ENCODE data around the gene SEC16A.
A peak's percentile ranks its signal among the peaks of the same experiment; 100 is the strongest.
"Not testable (repeated sequence)": the region's sequence is repeated elsewhere in the genome, so short reads cannot be mapped to it uniquely, and the experiment has no call there.

Gene SEC16A

DNA sequence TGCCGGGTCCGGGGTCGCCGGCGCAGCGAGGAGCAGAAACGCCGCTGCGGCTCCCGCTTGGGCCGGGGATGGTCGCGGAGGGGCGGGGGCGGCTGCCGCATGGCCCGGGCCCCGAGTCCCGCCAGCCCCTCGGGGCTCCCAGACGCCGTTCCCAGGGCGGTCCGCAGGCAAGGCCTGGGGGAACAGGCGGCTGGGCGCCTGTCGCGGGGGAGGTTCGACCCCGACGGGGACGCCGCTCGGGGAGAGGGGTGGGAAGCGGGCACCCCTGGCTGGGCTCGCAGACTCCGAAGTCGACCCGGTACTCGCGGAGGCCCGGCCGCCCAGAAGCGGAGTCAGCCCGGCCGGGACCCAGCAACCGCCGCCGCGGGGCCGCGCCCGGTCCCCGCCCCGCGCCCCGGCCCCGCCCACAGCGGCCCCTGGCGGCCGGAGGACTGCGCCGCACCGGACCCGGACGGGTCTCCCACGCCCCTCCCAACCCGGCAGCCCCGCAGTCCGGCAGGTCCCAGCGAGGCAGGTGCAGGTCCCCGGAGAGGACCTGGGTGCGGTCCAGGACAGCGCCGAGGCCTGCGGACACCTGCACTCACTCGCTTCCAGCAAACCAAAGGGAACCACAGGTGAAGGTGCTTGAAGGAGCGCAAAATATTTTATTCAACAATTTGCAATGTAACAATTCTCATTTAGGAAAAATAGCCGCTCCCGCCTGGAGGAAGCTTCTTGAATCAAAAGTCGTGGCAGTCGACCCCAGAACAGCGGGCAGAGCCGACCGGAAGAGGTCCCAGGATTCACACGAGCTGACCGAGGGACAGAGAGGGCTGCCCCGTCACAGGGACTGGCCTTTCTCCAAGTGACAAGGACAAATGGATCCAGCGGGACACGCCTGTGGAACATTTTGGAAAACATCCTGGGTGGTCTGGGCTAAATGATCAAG, 43.1 kb downstream of the SEC16A start, which contains the start of gene INPP5E:
TSS of gene INPP5E (minus strand) at position 365 of the 928 bp plus-strand sequence. CDS start 426 bp downstream, outside the sequence.
- DNase-seq = peak; percentile 70 to 91

DNA sequence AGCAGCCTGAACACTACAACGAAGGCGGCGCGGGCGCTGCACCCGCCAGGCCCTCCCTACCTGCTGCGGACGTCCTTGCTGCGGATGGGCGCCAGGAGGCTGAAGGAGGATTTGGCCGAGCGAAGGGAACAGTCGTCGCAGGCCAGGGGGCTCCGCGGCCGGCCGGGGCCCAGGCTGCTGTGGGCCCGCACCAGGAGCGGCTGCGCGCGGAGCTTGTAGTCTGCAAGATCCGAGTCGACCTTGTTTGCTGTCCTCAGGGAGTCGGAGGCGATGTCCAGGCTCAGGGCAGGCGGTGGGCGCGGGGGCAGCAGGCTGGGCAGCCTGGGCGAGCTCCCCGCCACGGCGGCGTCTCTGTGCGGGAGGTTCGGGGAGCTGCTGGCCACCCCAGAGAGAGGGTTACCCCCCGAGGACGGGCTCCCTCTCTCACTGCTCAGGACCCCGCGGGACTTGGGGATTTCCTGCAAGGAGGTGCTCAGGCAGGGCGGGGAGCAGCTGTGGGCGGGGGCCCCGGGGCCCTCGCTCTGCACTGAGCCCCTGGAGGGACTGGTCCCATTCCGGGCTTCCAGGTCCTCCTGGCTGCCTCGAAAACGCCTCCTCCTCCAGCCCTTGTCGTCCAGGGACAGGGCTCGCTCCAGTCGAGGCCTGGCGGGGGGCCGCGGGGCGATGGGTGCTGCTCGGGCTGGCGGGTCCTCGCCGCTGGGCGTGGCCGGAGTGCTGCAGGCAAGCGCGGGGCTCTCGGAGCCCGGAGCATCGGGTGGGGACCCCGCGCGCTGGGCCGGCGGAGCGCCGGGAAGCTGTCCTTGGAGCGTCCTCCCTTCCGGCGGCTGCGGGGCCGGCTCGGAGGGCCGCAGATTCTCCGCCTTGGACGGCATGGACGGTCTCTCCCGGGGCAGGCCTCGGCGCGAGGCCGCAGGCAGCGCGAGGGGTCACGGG, 44.0 kb downstream of the SEC16A start:
- peak; percentile 56 to 57 for DNase-seq

DNA sequence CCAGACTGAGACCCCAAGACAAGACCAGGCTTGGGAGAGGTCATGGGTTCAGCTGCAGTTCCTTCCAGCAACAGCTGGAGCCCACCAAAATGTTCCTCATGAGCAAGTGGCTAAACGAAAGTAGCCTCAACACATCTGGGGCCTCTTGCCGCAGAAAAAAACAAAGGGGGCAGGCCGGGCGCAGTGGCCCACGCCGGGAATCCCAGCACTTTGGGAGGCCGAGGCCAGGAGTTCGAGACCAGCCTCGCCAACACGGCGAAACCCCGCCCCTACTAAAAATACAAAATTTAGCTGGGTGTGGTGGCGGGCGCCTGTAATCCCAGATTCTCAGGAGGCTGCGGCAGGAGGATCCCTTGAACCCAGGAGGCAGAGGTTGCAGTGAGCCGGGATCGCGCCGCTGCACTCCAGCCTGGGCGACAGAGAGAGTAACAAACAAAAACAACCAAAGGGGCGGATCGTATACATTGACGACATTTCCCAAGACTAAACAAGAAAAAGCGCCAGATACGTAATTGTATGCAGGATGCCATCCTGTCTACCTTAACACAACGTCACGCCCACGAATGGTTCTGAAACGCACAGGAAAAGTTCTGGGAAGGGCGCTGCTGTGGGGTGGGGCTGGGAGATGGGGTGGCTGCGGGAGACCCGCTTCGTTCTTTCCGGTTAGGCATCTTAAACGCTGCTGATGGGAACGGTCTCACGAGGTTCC, 44.8 kb downstream of the SEC16A start:
- no peak for DNase-seq

DNA sequence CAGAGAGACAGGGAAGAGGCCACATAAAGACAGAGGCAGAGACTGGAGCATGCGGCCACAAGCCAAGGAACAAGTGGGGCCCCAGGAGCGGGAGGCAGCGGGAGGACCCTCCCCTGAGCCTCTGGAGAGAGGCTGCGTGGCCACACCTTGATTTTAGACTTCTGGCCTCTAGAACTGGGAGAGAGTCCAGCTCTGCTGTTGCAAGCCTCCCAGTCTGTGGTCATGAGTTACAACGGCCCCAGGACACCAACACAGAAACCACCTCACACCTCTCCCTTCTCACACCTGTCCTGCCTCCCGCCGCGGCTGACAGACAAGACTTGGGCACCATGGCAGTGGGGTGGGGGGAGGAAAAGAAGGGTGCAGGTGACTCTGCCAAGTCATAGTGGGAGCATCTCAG, 45.4 kb downstream of the SEC16A start:
- no peak for DNase-seq

DNA sequence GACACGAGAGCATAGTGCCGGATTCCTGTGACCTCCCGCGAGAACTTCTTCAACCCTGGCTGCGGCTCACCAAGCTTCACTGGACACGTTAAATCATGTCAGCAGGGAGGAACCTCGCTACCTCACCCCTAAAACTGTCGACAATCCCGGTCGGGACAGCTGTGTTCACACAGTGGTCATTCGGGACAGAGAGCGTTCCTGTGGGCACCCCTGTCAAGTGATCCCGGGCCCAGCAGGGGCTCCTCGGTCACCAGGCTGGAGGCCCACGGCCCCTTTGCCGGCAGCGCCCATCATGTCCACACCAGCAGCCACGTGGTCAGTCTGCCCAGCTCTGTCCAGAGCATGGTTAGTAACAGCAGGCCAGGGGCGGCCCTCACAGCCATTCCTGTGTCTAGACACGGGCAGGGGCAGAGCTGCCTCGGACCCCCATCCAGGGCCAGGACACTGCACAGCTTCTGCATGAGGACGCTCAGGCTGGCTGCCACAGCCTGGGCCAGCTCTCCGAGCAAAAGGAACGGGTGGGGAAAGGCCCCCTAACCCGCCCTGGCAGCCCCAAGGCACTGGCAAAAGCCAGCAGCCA, 46.7 kb downstream of the SEC16A start:
- no peak for DNase-seq

DNA sequence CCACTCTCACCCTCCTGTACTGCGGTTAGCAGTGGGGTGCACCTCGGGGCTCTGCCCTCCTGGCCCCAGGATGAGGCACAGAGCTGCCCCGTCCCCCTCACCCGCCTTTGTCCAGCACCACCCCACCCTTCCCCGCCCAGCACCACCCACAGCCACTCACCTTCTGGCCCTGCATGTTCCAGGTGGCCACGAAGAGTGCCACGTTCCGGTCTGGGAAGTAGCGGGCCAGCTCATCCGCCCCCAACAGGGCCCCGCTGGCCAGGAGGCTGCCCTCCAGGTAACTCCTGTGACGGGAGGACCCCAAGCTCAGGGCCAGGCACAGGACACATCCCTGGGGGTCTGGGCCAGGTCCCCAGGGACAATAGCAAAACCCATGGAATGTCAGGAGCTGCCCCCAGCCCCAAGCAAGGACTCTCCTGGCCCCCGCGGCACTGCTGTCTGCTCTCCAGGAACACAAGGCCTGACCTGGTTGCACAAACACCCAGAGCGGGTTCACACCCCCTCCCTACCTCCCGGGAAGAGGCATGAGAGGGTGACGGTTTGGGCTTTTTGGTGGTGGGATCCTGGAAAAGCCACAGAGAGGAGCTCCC, 48.2 kb downstream of the SEC16A start:
- no peak for DNase-seq

DNA sequence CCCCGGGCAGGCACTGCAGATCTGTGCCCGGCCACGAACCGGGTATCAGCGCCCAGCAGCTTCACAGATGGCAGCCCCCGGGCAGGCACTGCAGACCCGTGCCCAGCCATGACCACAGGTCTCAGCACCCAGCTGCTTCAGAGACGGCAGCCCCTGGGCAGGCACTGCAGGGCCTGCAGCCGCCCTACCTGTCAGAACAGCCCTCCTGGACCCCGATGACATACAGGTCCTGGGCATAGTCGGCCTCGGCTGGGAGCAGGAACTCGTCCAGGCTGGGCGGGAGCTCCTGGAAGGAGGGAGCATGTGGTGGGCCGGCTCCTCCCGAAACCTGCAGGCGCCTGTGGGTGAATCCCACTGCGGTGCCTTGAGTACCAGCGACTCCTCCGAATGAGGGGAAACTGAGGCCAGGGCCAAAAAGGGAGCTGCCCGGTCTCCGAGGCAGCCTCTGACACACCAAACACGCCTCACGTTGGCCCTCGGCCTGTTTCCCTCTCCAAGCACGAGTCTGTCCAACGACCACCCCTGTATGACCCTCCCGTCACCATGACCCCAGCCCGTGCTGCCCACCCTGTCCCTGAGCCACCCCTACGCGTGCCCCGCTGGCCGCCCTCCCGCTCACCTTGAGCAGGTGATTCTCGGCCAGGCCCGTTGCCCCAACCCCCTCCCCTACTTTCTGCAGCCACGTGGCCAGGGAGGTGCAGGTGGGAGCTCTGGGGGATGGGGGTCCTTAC, 48.8 kb downstream of the SEC16A start:
- no peak for DNase-seq

DNA sequence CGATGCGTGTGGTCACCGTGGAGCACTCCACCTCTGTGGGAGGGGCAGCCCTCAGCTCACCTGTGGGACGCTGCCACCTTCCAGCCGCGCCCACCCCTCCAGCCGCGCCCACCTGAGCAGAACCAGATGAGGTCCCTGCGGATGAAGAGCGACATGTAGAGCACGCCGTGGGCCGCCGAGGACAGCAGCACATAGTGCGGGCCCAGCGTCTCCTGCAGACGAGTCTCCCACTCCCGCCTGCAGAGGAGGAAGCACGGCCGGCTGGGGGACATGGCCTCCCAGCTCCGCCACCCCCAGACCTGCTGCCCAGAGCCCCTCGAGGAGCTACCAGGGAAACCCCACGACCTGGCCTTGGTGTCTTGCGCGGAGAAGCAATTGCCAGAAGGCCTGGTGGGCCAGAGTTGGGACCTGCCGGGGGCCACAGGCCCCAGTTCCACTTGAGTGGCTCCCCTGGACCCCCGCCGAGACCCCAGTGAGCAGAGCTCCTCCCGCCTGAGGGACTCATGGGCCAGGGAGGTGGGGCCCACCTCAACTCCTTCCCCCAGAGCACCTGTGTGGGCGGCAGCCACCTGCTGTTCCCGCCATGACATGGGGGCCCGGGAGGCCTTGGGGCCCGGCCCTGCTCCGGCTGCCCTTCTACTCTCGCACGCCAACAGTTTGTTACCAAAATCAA, 49.7 kb downstream of the SEC16A start:
- no peak for DNase-seq

DNA sequence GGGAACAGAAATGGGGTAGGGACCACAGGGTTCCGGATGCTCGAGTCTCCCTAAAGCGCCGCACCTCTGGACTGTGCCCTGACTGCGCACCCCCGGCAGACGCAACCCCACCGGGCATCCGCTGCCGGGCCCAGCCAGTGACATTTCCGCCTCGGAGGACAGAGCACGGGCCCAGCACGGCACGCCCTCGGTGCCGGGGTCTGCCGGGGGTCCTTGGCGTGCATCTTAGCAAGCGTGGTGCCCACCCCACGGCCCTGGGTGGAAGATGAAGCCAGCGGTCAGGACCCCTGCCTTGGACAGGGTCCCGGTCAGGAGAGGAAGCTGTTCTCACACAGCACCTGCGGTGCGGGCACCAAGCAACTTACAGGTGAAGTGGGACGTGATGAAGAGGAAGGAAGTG, 50.2 kb downstream of the SEC16A start:
- no peak for DNase-seq

DNA sequence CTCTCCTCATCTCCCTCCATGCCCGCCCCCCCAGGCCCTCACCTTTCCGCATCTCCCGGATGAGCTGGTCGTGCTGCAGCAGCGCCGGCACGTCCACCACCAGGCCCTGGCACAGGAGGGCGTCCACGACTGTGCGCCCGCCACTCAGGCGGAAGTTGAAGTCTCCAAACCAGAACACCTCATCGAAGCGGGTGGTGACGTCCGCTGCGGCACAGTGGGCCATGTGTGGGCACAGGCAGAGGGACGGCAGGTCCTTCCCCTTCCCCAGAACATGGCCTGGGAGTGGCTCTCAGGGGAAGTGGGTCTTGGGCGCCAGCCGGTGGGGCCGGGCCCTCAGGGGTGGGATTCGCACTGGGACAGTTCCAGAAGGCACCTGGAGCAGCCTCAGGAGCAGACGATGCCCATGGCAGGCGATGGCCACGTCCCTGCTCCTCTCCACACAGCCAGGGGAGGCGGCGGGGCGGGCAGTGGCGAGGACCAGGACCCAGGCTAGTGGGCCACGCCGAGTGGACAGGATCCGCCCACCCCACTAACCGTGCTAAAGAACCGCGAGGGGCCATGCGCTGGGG, 51.0 kb downstream of the SEC16A start:
- DNase-seq = no peak

DNA sequence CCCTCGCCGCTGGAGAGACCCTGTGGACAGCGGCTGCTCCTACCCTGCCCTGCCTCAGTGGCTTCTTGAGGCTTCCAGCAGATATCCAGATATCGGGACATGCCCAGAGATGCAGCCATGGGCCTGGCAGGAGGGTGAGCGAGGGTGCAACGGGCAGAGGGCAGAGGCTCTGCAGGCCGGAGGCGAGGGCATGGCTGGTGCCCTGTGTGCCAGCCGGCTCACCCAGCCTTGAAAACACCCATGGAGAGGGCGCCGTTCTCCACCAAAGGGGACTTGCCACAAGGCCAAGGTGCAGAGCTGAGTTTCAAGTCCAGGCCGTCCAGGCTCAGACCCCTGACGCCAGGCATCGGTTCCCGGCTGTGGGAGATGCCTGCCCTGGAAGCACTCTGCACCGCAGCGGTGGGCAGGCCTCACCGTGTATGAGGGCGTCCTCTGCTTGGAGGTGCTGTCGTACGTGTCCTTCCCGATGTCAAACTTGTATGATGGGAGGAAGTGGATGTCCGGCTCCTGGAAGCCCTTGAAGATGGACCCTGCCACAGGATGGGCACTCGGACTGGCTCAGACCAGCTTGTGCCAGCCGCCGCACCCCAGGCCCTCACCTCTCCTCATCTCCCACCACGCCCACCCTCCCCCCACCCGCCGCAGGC, 52.1 kb downstream of the SEC16A start:
- DNase-seq = no peak

DNA sequence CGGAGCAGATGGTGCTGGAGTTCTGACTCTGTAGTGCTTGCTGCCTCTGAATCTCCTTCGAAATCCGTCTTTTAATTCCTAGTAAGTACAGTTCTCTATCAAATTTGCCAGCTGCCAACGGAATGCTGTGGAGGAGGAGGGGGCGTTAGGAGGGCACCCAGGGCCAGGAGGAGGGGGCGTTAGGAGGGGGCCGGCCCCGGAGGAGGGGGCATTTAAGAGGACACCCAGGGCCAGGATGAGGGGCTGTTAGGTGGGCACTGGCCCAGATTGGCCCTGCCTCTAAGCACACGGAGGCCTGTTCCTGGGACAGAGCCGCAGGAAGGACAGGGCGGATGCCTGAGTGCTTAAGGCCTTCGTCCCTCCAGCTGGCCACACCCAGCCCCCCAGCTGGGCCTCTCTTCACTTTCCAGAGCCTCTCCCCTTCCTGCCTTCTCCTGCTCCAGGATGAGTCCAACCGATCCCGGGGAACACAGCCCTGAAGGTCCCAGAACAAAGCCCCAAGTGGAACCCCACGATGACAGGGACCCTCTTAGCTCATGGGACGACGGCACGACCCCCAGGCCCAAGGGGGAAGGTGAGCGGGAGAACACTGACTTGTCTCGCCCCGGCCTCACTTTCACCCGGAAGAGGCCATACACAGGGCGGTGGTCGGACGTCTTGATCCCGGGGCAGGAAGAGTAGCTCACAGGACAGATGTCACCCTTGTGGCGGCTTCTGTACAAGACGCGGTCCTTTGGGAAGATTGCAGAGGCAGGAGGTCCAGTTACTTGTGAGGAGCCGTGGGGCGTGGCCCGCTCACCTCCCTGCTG, 53.0 kb downstream of the SEC16A start:
- DNase-seq = no peak

DNA sequence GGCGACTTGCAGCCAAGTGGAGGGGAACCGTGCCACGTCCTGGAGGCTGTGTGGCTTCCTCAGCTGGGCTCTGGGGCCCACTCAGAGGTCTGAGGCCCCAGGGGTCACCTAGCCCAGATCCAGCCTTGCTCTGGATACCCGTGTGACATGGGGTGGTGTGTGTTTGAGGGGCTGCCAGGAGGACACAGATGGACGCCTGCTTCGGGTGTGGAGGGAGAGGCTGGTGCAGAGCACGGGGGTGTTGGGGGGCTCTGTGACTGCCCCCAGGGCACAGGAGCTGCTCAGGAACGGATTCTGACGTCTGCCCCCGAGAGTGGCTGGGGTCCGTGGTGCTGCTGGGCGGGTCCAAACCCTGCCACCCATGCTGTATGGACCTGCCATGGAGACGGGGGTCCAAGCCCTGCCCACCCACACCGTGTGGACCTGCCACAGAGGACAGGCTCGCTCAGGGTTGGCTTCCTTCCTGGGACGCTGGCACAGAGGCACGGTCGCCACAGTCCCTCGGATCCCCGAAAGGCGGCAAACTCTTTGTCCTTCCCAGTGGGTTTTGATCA, 53.7 kb downstream of the SEC16A start:
- DNase-seq = no peak

DNA sequence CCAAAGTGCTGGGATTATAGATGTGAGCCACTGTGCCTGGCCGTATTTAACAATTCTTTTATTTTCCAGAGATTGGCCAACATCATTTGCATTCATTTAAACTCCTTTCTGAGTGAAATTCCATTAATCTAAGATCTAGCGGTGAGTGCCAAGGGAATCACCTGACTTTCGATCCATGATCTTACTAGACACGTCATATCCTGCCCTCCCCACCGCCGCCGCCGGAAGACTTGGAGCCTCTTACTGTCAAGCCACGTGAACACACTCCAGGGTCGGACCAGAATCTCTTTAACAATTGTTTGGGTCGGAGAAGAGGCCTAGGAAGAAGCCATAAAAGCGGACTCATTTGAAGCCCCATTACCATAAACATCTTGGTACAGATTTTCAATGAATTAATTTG, 56.1 kb downstream of the SEC16A start:
- no peak for DNase-seq

DNA sequence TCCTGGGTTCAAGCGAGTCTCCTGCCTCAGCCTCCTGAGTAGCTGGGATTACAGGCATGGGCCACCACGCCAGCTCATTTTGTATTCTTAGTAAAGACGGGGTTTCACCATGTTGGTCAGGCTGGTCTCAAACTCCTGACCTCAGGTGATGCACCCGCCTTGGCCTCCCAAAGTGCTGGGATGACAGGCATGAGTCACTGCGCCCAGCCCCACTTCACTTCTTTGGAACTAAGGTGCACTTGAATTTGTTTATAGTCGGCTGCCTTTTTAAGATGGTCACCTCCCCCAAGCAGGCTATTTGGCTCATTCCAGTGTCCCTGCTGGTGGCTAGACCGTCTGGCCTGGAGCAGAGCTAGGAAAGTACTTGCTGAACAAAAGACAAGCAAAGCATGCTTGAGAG, 57.5 kb downstream of the SEC16A start:
- not testable (repeated sequence) for DNase-seq

DNA sequence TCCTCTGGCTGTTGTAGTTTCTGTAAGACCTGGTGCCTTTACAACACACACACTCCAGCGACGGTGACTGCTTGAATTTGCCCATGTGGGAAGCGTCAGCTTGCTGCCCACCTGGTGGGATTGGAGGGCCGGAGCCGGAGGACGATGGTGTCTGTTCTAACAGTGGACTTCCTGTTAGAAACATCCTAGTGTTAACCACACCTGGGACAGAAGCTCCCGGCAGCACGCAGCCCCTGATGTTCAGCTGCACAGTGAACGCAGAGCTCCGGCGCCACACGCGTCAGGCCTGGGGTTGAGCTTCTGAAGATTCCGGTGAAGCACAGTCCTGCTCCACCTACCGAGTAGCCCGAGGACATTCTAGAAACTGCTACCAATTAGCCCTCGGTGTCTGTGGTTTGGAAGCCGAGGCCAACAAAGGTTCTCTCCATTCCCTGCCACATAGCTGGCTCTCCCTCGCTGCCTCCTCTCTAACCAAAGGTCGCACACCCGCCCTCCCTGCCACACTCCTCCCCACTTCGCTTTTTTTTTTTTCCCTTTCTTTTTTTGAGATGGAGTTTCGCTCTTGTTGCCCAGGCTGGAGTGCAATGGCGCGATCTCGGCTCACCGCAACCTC, 58.0 kb downstream of the SEC16A start:
- no peak for DNase-seq

DNA sequence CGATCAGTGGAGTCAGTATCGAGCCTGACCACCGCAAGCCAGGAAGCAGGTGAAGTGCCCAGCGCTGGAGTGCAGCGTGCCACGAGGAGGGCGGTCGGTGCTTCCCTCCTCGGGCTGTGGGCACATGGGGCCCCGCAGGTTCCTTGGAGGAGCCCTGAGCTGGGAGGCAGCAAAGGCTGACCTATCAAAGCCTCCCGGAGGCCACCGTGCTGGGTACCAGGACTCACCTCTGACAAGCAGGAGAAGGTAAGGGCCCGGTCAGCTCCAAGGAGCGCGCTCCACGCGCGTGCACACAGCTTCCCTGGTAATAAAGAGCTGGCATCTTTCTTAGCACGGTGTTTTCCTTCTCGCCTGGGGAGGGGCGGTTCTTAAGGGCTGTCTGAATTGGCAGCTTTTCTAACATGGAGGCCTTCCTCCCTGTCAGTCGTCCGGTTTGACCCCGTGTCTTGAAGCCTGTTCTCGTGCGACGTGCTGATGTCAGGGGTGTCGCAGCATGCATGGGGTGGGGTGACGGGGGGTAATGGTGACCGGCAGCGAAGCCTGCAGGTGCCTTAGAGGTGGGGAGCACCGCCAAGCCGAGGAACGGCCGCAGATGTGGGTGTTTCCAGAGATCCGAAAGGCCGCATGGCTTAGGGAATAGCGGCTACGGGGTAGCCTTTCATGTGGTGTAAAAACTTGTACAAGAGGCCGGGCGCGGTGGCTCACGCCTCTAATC, 59.3 kb downstream of the SEC16A start:
- no peak for DNase-seq

DNA sequence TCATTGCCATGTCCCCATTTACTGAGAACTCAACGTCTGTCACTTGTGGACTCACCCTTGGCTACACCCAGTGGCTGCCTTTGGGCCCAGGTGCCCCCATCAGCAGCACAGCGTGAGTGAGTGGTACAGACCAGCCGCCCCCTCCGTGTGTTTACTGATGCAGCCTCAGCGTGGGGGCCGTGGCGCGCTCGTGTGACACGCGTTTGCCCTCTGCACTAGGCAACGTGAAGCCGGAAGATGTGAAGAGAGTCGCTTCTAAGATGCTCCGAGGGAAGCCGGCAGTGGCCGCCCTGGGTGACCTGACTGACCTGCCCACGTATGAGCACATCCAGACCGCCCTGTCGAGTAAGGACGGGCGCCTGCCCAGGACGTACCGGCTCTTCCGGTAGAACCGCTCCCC, 60.0 kb downstream of the SEC16A start:
- DNase-seq = no peak

All from stimulated activated CD4-positive, alpha-beta T cell treated with anti-CD3 and anti-CD28 coated beads, Interleukin-4, amount 100 ng/mL, for 4 hours (primary cell).